H1 (cell line): ENCODE data around the gene GAB3. TPM values are rescaled to one million over a fixed set of nuclear protein-coding genes. Genes with fewer than 3 reads are reported as not detected.

Experiments used
- CTCF ChIA-PET: fragments of 300-600 bp; sonication (Branson Sonifier 250); formaldehyde crosslinking; loops from one replicate; lab custom pipeline; 2021; ENCODE audit not compliant: partially characterized antibody; lab: Charles Lee
- POLR2A ChIA-PET: fragments of 300-600 bp; sonication (Branson Sonifier 250); formaldehyde crosslinking; loops from one replicate; lab custom pipeline; 2021; ENCODE audit warnings: inconsistent platforms; ENCODE audit not compliant: partially characterized antibody; lab: Charles Lee
- DNase-seq, 2 experiments: peaks; one replicate each; pipeline versions ENCODE4 v3.0.0 to v3.0.0-alpha.2; 2010 to 2022; ENCODE audit warnings: low spot score in 2 of 2, low read depth in 1 of 2, mixed read lengths in 1 of 2
- FAIRE-seq: peaks from 2 replicates; lab custom pipeline; 2011; peaks lifted over from hg19 to GRCh38; lab: Jason Lieb, UNC
- H2AFZ ChIP-seq: 2 replicates; pipeline ENCODE4 v1.8.1; 2012; ENCODE audit warnings: low read length, inconsistent platforms
- H2AK5ac ChIP-seq: 2 replicates; pipeline ENCODE4 v1.6.1; 2013; ENCODE audit warnings: low read depth, low read length
- H2BK120ac ChIP-seq: replicated peaks from 2 replicates; pipeline ENCODE3; 2013; ENCODE audit warnings: low read depth, low read length, inconsistent platforms
- H2BK12ac ChIP-seq: 2 replicates; pipeline ENCODE4 v1.6.1; 2013; ENCODE audit warnings: low read depth, low read length
- H2BK15ac ChIP-seq: 2 replicates; pipeline ENCODE4 v1.6.1; 2013; ENCODE audit warnings: low read length
- H2BK20ac ChIP-seq: 2 replicates; pipeline ENCODE4 v1.6.1; 2013; ENCODE audit warnings: low read length
- H2BK5ac ChIP-seq: 2 replicates; pipeline ENCODE4 v1.6.1; 2013; ENCODE audit warnings: low read depth, low read length
- H3K14ac ChIP-seq: 2 replicates; pipeline ENCODE4 v1.6.1; 2013; ENCODE audit warnings: inconsistent platforms; ENCODE audit not compliant: insufficient read length
- H3K18ac ChIP-seq: 2 replicates; pipeline ENCODE4 v1.6.1; 2013; ENCODE audit warnings: low read length; ENCODE audit errors: extremely low read depth
- H3K23ac ChIP-seq: 2 replicates; pipeline ENCODE4 v1.6.1; 2013; ENCODE audit warnings: inconsistent platforms; ENCODE audit not compliant: insufficient read length
- H3K23me2 ChIP-seq: 2 replicates; pipeline ENCODE4 v1.6.1; 2013; ENCODE audit warnings: low read depth, low read length
- H3K27ac ChIP-seq: 2 replicates; pipeline ENCODE4 v1.6.1; 2011; ENCODE audit warnings: low read depth, low read length, inconsistent platforms
- H3K27me3 ChIP-seq, 4 experiments: replicated peaks in 1 of 4; 1 replicate in 1 of 4; 2 replicates in 3 of 4; pipeline versions ENCODE4 v1.6.1 to v1.8.1; 2011 to 2013; ENCODE audit warnings: low read length in 3 of 4, mild to moderate bottlenecking in 3 of 4, inconsistent platforms in 2 of 4, mixed read lengths in 2 of 4, moderate library complexity in 1 of 4; ENCODE audit not compliant: control insufficient read depth in 3 of 4, insufficient read depth in 3 of 4; ENCODE audit errors: extremely low read depth in 1 of 4
- H3K36me3 ChIP-seq, 4 experiments: 2 replicates each; pipeline versions ENCODE4 v1.6.1 to v1.8.1; 2011 to 2013; ENCODE audit warnings: mild to moderate bottlenecking in 4 of 4, low read length in 3 of 4, moderate library complexity in 2 of 4, control low read depth in 1 of 4, inconsistent platforms in 1 of 4; ENCODE audit not compliant: insufficient read depth in 4 of 4, control insufficient read depth in 2 of 4
- H3K4ac ChIP-seq: replicated peaks from 2 replicates; pipeline ENCODE3; 2013; ENCODE audit warnings: low read length, low read depth, mixed read lengths, inconsistent platforms; ENCODE audit not compliant: insufficient read length
- H3K4me1 ChIP-seq, 4 experiments: replicated peaks in 1 of 4; 1 replicate in 1 of 4; 2 replicates in 3 of 4; pipeline versions ENCODE4 v1.6.1 to v1.8.1; 2011 to 2013; ENCODE audit warnings: low read length in 3 of 4, inconsistent platforms in 2 of 4, mixed read lengths in 1 of 4; ENCODE audit not compliant: insufficient read depth in 4 of 4, control insufficient read depth in 3 of 4
- H3K4me2 ChIP-seq, 2 experiments: 2 replicates each; pipeline versions ENCODE4 v1.6.1 to v1.8.1; 2011 to 2013; ENCODE audit warnings: low read depth in 2 of 2, low read length in 2 of 2, control low read depth in 1 of 2, inconsistent platforms in 1 of 2, mild to moderate bottlenecking in 1 of 2; ENCODE audit not compliant: insufficient read depth in 1 of 2
- H3K4me3 ChIP-seq, 4 experiments: fragments of 200-600, 300-600 bp in 1 of 4; sonication (generic), shearing (Covaris generic), sonication (Bioruptor Twin) in 1 of 4; 2 replicates each; pipeline versions ENCODE4 v1.5.1 to v1.8.1; 2011 to 2016; ENCODE audit warnings: low read length in 4 of 4, low read depth in 3 of 4, control low read depth in 2 of 4, inconsistent platforms in 2 of 4, mild to moderate bottlenecking in 2 of 4, mixed read lengths in 1 of 4, moderate library complexity in 1 of 4; ENCODE audit not compliant: insufficient read depth in 2 of 4; ENCODE audit errors: extremely low read depth in 1 of 4
- H3K56ac ChIP-seq: replicated peaks from 2 replicates; pipeline ENCODE3; 2013; ENCODE audit warnings: low read depth, mild to moderate bottlenecking, mixed read lengths, low read length, inconsistent platforms; ENCODE audit not compliant: insufficient read length
- H3K79me1 ChIP-seq: 2 replicates; pipeline ENCODE4 v1.6.1; 2013; ENCODE audit warnings: low read depth, low read length, control low read depth
- H3K79me2 ChIP-seq, 2 experiments: 2 replicates each; pipeline versions ENCODE4 v1.6.1 to v1.8.1; 2012 to 2013; ENCODE audit warnings: low read length in 2 of 2, mild to moderate bottlenecking in 2 of 2, inconsistent platforms in 1 of 2; ENCODE audit not compliant: insufficient read depth in 2 of 2, control insufficient read depth in 1 of 2
- H3K9ac ChIP-seq, 4 experiments: replicated peaks in 1 of 4; 1 replicate in 1 of 4; 2 replicates in 3 of 4; pipeline versions ENCODE4 v1.6.1 to v1.8.1; 2011 to 2013; ENCODE audit warnings: low read depth in 3 of 4, low read length in 3 of 4, control low read depth in 2 of 4, mild to moderate bottlenecking in 2 of 4, moderate library complexity in 2 of 4, inconsistent platforms in 1 of 4; ENCODE audit errors: extremely low read depth in 1 of 4
- H3K9me3 ChIP-seq, 2 experiments: 2 replicates each; pipeline versions ENCODE4 v1.6.1 to v1.8.1; 2012 to 2013; ENCODE audit warnings: mild to moderate bottlenecking in 2 of 2, moderate library complexity in 2 of 2, control low read depth in 1 of 2, inconsistent platforms in 1 of 2, low read depth in 1 of 2, low read length in 1 of 2, mixed read lengths in 1 of 2; ENCODE audit not compliant: insufficient read depth in 2 of 2
- H4K20me1 ChIP-seq, 2 experiments: replicated peaks in 1 of 2; 2 replicates each; pipeline versions ENCODE3 to v1.8.1; 2011 to 2013; ENCODE audit warnings: inconsistent platforms in 2 of 2, low read length in 2 of 2, mild to moderate bottlenecking in 1 of 2; ENCODE audit not compliant: insufficient read depth in 2 of 2, control insufficient read depth in 1 of 2
- H4K5ac ChIP-seq: 2 replicates; pipeline ENCODE4 v1.6.1; 2013; ENCODE audit warnings: low read length, low read depth, mixed read lengths, inconsistent platforms; ENCODE audit not compliant: insufficient read length
- H4K8ac ChIP-seq: 2 replicates; pipeline ENCODE4 v1.8.0; 2013; ENCODE audit warnings: mild to moderate bottlenecking, moderate library complexity, low read length, inconsistent platforms; ENCODE audit not compliant: insufficient read depth; ENCODE audit errors: extremely low read depth
- H4K91ac ChIP-seq: replicated peaks from 2 replicates; pipeline ENCODE3; 2013; ENCODE audit warnings: low read length, mixed read lengths, inconsistent platforms; ENCODE audit not compliant: insufficient read length
- BRCA1 ChIP-seq: IDR thresholded peaks from 2 replicates; pipeline ENCODE4 v1.6.1; 2012; ENCODE audit warnings: low read depth, low read length, improper control_type of control experiment
- CHD2 ChIP-seq: IDR thresholded peaks from 2 replicates; pipeline ENCODE4 v1.6.1; 2012; ENCODE audit warnings: low read length, improper control_type of control experiment
- CTBP2 ChIP-seq: IDR thresholded peaks from 2 replicates; pipeline ENCODE4 v1.7.0; 2011; ENCODE audit warnings: borderline replicate concordance, mild to moderate bottlenecking, moderate library complexity, mixed read lengths, low read length; ENCODE audit not compliant: insufficient read depth, insufficient read length
- EZH2 ChIP-seq: fragments of 200-600 bp; sonication (generic); IDR thresholded peaks from 2 replicates; pipeline ENCODE4 v1.7.1; 2012; ENCODE audit warnings: low read depth, mild to moderate bottlenecking, moderate library complexity, low read length, inconsistent platforms; ENCODE audit not compliant: severe bottlenecking
- RFX5 ChIP-seq: IDR thresholded peaks from 2 replicates; pipeline ENCODE4 v1.6.1; 2011; ENCODE audit warnings: low read depth, low read length, improper control_type of control experiment, borderline replicate concordance
- RXRA ChIP-seq: IDR thresholded peaks from 2 replicates; pipeline ENCODE4 v1.6.1; 2011; ENCODE audit warnings: low read depth, mild to moderate bottlenecking, low read length, moderate library complexity; ENCODE audit not compliant: insufficient read depth
- SAP30 ChIP-seq: fragments of 300-600 bp; sonication (generic); IDR thresholded peaks from 2 replicates; pipeline ENCODE4 v1.7.1; 2012; ENCODE audit warnings: low read length, moderate library complexity, mild to moderate bottlenecking, inconsistent platforms; ENCODE audit not compliant: insufficient read depth, insufficient replicate concordance
- TBP ChIP-seq: IDR thresholded peaks from 2 replicates; pipeline ENCODE4 v1.6.1; 2011; ENCODE audit warnings: low read depth, low read length, improper control_type of control experiment
- ZNF274 ChIP-seq: IDR thresholded peaks from 2 replicates; pipeline ENCODE4 v1.7.0; 2012; ENCODE audit warnings: low read length, borderline replicate concordance; ENCODE audit errors: extremely low read depth
- WGBS, 2 experiments: shearing (Covaris generic) in 1 of 2; methylation state at CpG; one replicate each; pipeline versions ENCODE4 v1.1.6 to v1.1.7; 2013 to 2015; ENCODE audit warnings: low lambda C conversion rate in 2 of 2, mixed read lengths in 2 of 2, inconsistent platforms in 1 of 2, low coverage in 1 of 2, missing lambda C conversion rate in 1 of 2; ENCODE audit not compliant: insufficient replicate concordance in 2 of 2, insufficient coverage in 1 of 2, insufficient read length in 1 of 2; ENCODE audit errors: extremely low coverage in 1 of 2, missing lambda C conversion rate in 1 of 2; 5-methylcytosine and 5-hydroxymethylcytosine counted together
- polyA plus RNA-seq, 7 experiments: library from polyadenylated mRNA; depleted of rRNA in 3 of 7; stranded (reverse) in 5 of 7; unstranded in 2 of 7; fragments of >200 nt in 5 of 7; fragments of 200-250 nt in 2 of 7; gene quantifications; 1 replicate in 5 of 7; 2 replicates in 1 of 7; 4 replicates in 1 of 7; pipeline versions ENCODE4 v1.2.1 to v1.2.3, GENCODE V29; 2011 to 2013; ENCODE audit warnings: missing spikeins in 2 of 7, mixed read lengths in 2 of 7
- total RNA-seq: library from RNA; stranded (reverse); fragmentation: NEBNext Ultra II Directional; extraction: Animal tissue kit (Norgen Biotek cat#: 25700); gene quantifications from 2 replicates; pipeline ENCODE4 v1.2.1, GENCODE V29; 2021
- TF ChIP-seq, protein P1 (sequence below), 3 experiments: IDR thresholded peaks; 1 replicate in 2 of 3; 2 replicates in 1 of 3; pipeline versions ENCODE4 v1.5.1 to v1.6.1; 2011; ENCODE audit warnings: low read length in 3 of 3, mild to moderate bottlenecking in 3 of 3, inconsistent platforms in 2 of 3, low read depth in 1 of 3, moderate library complexity in 1 of 3; ENCODE audit not compliant: insufficient read depth in 1 of 3; ENCODE audit errors: control extremely low read depth in 1 of 3

GAB3 gene
- total and polyA plus RNA-seq, 2 of the 8 experiments (the other 6 are each of a cell fraction or from before 2014, with no cell fraction given), result 0.48 to 1.2 TPM

DNA sequence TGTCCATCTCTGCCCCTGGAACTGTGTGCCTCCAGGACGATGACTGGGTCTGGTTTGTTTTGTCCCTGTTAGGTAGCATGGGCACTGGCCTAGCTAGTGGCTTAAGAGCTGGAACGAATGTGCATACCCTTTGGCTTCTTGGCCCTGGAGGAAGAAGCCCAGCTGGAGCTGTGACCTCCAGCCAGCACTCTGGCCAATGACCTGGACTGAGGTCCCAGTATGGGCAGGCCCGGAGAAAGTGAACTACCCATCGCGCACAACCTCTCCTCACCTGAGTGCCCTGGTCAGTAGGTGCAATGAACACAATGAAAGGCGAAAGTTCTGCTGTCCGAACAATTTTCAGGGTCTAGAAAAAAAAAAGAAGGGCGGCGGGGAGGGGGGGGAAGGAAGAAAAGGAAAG is 30.1 kb upstream of the GAB3 start:
- H2BK15ac ChIP-seq, result no peak overlapping the region
- TF ChIP-seq, protein P1, sequence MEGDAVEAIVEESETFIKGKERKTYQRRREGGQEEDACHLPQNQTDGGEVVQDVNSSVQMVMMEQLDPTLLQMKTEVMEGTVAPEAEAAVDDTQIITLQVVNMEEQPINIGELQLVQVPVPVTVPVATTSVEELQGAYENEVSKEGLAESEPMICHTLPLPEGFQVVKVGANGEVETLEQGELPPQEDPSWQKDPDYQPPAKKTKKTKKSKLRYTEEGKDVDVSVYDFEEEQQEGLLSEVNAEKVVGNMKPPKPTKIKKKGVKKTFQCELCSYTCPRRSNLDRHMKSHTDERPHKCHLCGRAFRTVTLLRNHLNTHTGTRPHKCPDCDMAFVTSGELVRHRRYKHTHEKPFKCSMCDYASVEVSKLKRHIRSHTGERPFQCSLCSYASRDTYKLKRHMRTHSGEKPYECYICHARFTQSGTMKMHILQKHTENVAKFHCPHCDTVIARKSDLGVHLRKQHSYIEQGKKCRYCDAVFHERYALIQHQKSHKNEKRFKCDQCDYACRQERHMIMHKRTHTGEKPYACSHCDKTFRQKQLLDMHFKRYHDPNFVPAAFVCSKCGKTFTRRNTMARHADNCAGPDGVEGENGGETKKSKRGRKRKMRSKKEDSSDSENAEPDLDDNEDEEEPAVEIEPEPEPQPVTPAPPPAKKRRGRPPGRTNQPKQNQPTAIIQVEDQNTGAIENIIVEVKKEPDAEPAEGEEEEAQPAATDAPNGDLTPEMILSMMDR (IDR thresholded peaks at IDR 0.05; ENCODE audit: control extremely low read depth in 1 of 3, insufficient read depth in 1 of 3, low read depth in 1 of 3, low read length in 3 of 3), result no peak
- TF ChIP-seq BRCA1 (no peak), EZH2 (no peak), TBP (no peak), ZNF274 (no peak), CTBP2 (no peak), SAP30 (no peak), RXRA (no peak), CHD2 (no peak), RFX5 (no peak)

More for the DNA sequence above, 30.1 kb upstream of the GAB3 start:
- Histone ChIP-seq H3K23ac (no peak overlapping the region), H3K27me3 (no peaks in the 10 kb centered on the region), H3K79me2 (no peaks in the 10 kb centered on the region), H3K4me2 (no peak overlapping the region), H3K14ac (no peak overlapping the region), H3K4me1 (no peaks in the 10 kb centered on the region; a peak in 1 of 7 replicates), H3K9ac (no peak overlapping the region), H3K27ac (no peak overlapping the region), H4K20me1 (no peaks in the 10 kb centered on the region), H3K23me2 (no peaks in the 10 kb centered on the region), H2AFZ (no peak overlapping the region), H4K5ac (no peak overlapping the region), H3K4me3 (no peak overlapping the region), H4K91ac (no peak overlapping the region), H3K18ac (no peak overlapping the region), H3K36me3 (peaks cover 6 to 18% (median 12%) of the 10 kb centered on the region in 4 experiments; a peak in 7 of 8 replicates), H4K8ac (no peak overlapping the region), H2BK120ac (no peak overlapping the region), H3K56ac (no peak overlapping the region), H2AK5ac (no peak overlapping the region), H2BK12ac (no peak overlapping the region), H3K4ac (no peak overlapping the region), H2BK5ac (no peak overlapping the region), H3K9me3 (no peaks in the 10 kb centered on the region), H2BK20ac (no peak overlapping the region), H3K79me1 (no peaks in the 10 kb centered on the region)
- WGBS, 2 experiments, result 97% methylated on average over 6 of the region's 9 CpGs; no CpG with 5 or more reads in 1 of the 2 experiments
- CTCF ChIA-PET, result interaction anchor here (0.6 kb wide), 1 partner anchor 373 kb away, joined by 3 read pairs; no protein-coding TSS in a partner anchor
- FAIRE-seq, result no peak
- POLR2A ChIA-PET, result interaction anchor here (0.6 to 12.2 kb wide), 3 partner anchors 9 to 304 kb away, joined by 3 to 146 read pairs (median 3); partner anchors contain the start of gene DKC1
- DNase-seq, result no peak
